ENCODE measurements around the gene JUND.

DNA sequence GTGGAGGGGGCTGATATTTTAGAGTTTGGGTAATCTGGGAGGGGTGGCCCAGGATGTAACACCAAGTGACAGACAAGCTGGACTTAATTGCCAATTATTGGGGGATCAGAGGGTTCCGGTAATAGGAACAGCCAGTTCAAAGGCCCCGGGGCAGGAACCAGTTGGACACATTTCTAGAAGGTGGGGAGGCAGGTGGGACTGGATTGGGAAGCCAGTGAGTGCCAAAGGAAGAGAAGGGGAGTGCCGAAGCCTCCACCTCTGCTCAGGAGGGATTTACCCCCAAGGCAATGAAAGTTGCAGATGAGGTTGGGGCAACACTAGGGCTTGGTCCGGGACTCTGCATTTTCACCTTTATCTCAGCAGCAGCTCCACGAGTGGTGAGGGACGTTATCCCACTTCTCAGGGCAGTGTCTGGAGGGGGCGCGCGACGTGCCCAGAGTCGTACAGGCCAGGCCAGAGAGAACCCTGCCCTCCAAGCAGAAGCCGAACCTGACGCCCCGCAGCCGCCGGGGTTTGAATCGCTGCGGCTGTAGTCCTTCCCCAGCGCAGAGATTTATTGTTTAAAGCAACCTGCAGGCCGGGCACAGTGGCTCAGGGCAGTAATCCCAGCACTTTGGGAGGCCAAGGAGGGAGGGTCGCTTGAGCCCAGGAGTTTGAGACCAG lies 5.7 kb upstream of the JUND start:
- TF ChIP-seq, protein P1, sequence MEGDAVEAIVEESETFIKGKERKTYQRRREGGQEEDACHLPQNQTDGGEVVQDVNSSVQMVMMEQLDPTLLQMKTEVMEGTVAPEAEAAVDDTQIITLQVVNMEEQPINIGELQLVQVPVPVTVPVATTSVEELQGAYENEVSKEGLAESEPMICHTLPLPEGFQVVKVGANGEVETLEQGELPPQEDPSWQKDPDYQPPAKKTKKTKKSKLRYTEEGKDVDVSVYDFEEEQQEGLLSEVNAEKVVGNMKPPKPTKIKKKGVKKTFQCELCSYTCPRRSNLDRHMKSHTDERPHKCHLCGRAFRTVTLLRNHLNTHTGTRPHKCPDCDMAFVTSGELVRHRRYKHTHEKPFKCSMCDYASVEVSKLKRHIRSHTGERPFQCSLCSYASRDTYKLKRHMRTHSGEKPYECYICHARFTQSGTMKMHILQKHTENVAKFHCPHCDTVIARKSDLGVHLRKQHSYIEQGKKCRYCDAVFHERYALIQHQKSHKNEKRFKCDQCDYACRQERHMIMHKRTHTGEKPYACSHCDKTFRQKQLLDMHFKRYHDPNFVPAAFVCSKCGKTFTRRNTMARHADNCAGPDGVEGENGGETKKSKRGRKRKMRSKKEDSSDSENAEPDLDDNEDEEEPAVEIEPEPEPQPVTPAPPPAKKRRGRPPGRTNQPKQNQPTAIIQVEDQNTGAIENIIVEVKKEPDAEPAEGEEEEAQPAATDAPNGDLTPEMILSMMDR (IDR thresholded peaks at IDR 0.05 in 4 of 5, conservative IDR thresholded peaks at IDR 0.05 in 1 of 5): no peak
- TF ChIP-seq POLR2A (IDR thresholded peaks at IDR 0.05): no peak

Measured in gastrocnemius medialis (tissue), 4 donors.